HepG2 (cell line): ENCODE measurements around the gene CLDN20. TPM values are rescaled to one million over a fixed set of nuclear protein-coding genes. Genes with fewer than 3 reads are reported as not detected.

ENCODE experiments used
- CBX5 ChIP-seq: sonication (generic); formaldehyde crosslinking; IDR thresholded peaks from 2 replicates; pipeline ENCODE4 v1.4.0; 2020; ENCODE audit warnings: missing genetic modification reagents, borderline replicate concordance
- CTCF ChIP-seq: sonication (generic); formaldehyde crosslinking; IDR thresholded peaks from 2 replicates; pipeline ENCODE4 v1.5.0; 2020; ENCODE audit warnings: mild to moderate bottlenecking, missing genetic modification reagents, moderate library complexity
- GLMP ChIP-seq: sonication (generic); formaldehyde crosslinking; IDR thresholded peaks from 2 replicates; pipeline ENCODE4 v1.9.0; 2021; ENCODE audit warnings: missing genetic modification reagents, mild to moderate bottlenecking, borderline replicate concordance
- KIAA2018 ChIP-seq: sonication (generic); formaldehyde crosslinking; IDR thresholded peaks from 2 replicates; pipeline ENCODE4 v1.5.0; 2020; ENCODE audit warnings: mild to moderate bottlenecking, missing genetic modification reagents, borderline replicate concordance
- PAWR ChIP-seq: sonication (generic); formaldehyde crosslinking; IDR thresholded peaks from 2 replicates; pipeline ENCODE4 v1.4.0; 2020; ENCODE audit warnings: missing genetic modification reagents, mild to moderate bottlenecking, borderline replicate concordance
- ZNF12 ChIP-seq: sonication (generic); formaldehyde crosslinking; IDR thresholded peaks from 2 replicates; pipeline ENCODE4 v1.5.0; 2020; ENCODE audit warnings: missing genetic modification reagents
- ZNF282 ChIP-seq: fragments of 450-650 bp; IDR thresholded peaks from 2 replicates; pipeline ENCODE4 v1.6.1; 2018; ENCODE audit not compliant: partially characterized antibody
- ZNF713 ChIP-seq: sonication (generic); formaldehyde crosslinking; IDR thresholded peaks from 2 replicates; pipeline ENCODE4 v1.4.0; 2020; ENCODE audit warnings: mild to moderate bottlenecking, missing genetic modification reagents
- polyA plus RNA-seq, 8 experiments: library from polyadenylated mRNA; depleted of rRNA in 3 of 8; stranded (reverse) in 7 of 8; unstranded in 1 of 8; fragments of >200 nt; fragmentation: Illumina TruSeq in 4 of 8; extraction: Trizol in 4 of 8; gene quantifications; 2 replicates each; pipeline versions ENCODE4 v1.2.1 to v1.2.3, GENCODE V29; 2011 to 2016; ENCODE audit warnings: low read depth in 4 of 8, missing spikeins in 1 of 8, mixed read lengths in 1 of 8; ENCODE audit not compliant: insufficient read depth in 1 of 8
- total RNA-seq, 5 experiments: library from RNA; depleted of rRNA; stranded (reverse); fragments of >200 nt; fragmentation: Illumina TruSeq; extraction: Trizol; gene quantifications; 2 replicates each; pipeline ENCODE4 v1.2.3, GENCODE V29; 2016; ENCODE audit warnings: low read depth in 1 of 5
- TF ChIP-seq, protein P1 (sequence below): sonication (generic); formaldehyde crosslinking; IDR thresholded peaks from 2 replicates; pipeline ENCODE4 v1.4.0; 2020; ENCODE audit warnings: missing genetic modification reagents
- TF ChIP-seq, protein P2 (sequence below): IDR thresholded peaks from 2 replicates; pipeline ENCODE4 v1.6.1; 2012; ENCODE audit warnings: low read length, improper control_type of control experiment

CLDN20 gene
- total and polyA plus RNA-seq, 2 of the 13 experiments (the other 11 are each of a cell fraction or from before 2014, with no cell fraction given) = not detected

GRCh38 chr6:155248008-155249001 is 15.5 kb upstream of the CLDN20 start (continued):
- no peak for TF ChIP-seq CBX5 (CRISPR knock-in tag)
- TF ChIP-seq, protein P1, sequence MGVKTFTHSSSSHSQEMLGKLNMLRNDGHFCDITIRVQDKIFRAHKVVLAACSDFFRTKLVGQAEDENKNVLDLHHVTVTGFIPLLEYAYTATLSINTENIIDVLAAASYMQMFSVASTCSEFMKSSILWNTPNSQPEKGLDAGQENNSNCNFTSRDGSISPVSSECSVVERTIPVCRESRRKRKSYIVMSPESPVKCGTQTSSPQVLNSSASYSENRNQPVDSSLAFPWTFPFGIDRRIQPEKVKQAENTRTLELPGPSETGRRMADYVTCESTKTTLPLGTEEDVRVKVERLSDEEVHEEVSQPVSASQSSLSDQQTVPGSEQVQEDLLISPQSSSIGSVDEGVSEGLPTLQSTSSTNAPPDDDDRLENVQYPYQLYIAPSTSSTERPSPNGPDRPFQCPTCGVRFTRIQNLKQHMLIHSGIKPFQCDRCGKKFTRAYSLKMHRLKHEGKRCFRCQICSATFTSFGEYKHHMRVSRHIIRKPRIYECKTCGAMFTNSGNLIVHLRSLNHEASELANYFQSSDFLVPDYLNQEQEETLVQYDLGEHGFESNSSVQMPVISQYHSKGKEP (CRISPR knock-in tag) = no peak
- no peak for TF ChIP-seq ZNF282
- peak; percentile 61 for TF ChIP-seq CTCF (CRISPR knock-in tag)
- no peak for TF ChIP-seq PAWR (CRISPR knock-in tag)
- no peak for TF ChIP-seq ZNF713
- TF ChIP-seq KIAA2018 = no peak
- no peak for TF ChIP-seq ZNF12 (CRISPR knock-in tag)
- TF ChIP-seq, protein P2, sequence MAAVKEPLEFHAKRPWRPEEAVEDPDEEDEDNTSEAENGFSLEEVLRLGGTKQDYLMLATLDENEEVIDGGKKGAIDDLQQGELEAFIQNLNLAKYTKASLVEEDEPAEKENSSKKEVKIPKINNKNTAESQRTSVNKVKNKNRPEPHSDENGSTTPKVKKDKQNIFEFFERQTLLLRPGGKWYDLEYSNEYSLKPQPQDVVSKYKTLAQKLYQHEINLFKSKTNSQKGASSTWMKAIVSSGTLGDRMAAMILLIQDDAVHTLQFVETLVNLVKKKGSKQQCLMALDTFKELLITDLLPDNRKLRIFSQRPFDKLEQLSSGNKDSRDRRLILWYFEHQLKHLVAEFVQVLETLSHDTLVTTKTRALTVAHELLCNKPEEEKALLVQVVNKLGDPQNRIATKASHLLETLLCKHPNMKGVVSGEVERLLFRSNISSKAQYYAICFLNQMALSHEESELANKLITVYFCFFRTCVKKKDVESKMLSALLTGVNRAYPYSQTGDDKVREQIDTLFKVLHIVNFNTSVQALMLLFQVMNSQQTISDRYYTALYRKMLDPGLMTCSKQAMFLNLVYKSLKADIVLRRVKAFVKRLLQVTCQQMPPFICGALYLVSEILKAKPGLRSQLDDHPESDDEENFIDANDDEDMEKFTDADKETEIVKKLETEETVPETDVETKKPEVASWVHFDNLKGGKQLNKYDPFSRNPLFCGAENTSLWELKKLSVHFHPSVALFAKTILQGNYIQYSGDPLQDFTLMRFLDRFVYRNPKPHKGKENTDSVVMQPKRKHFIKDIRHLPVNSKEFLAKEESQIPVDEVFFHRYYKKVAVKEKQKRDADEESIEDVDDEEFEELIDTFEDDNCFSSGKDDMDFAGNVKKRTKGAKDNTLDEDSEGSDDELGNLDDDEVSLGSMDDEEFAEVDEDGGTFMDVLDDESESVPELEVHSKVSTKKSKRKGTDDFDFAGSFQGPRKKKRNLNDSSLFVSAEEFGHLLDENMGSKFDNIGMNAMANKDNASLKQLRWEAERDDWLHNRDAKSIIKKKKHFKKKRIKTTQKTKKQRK = no peak
- no peak for TF ChIP-seq GLMP
